B cell (primary cell): ENCODE results near the gene INPP5B. TPM values are rescaled to one million over a fixed set of nuclear protein-coding genes. Genes with fewer than 3 reads are reported as not detected.

Experiments used
- ATAC-seq: fragments of 200-7000 bp; cut with Tn5 transposase; one replicate; pipeline ENCODE4 v1.10.0; 2021; ENCODE audit warnings: low read depth, mild to moderate bottlenecking, moderate number of reproducible peaks, moderate library complexity
- CTCF ChIA-PET: fragments of 350-600 bp; sonication (Branson Sonifier 250); formaldehyde crosslinking; loops from one replicate; lab custom pipeline; 2021; ENCODE audit warnings: antibody characterized with exemption, inconsistent platforms; lab: Charles Lee
- POLR2A ChIA-PET: fragments of 350-600 bp; sonication (Branson Sonifier 250); formaldehyde crosslinking; loops from one replicate; lab custom pipeline; 2021; ENCODE audit warnings: antibody characterized with exemption; lab: Charles Lee
- DNase-seq: peaks from one replicate; pipeline ENCODE4 v3.0.0; 2013
- H2AFZ ChIP-seq: 2 replicates; pipeline ENCODE4 v1.6.1; 2012; ENCODE audit warnings: mild to moderate bottlenecking, low read depth, low read length; ENCODE audit not compliant: insufficient read depth, poor library complexity, severe bottlenecking
- H3K27ac ChIP-seq, 2 donors: 1 replicate in 1 of 2; 2 replicates in 1 of 2; pipeline ENCODE4 v1.5.1; 2012 to 2013; ENCODE audit warnings: low read length in 2 of 2, mild to moderate bottlenecking in 2 of 2, moderate library complexity in 1 of 2
- H3K27me3 ChIP-seq, 4 experiments: fragments of 200-600 bp in 1 of 4; sonication (generic) in 1 of 4; replicated peaks in 1 of 4; 1 replicate in 2 of 4; 2 replicates in 2 of 4; pipeline versions ENCODE4 v1.6.1 to v1.7.0; 2013 to 2016; ENCODE audit warnings: low read length in 3 of 4, mild to moderate bottlenecking in 2 of 4, mixed read lengths in 1 of 4, moderate library complexity in 1 of 4; ENCODE audit not compliant: insufficient read depth in 4 of 4, control insufficient read depth in 3 of 4; ENCODE audit errors: control extremely low read depth in 1 of 4
- H3K36me3 ChIP-seq, 2 experiments: replicated peaks in 1 of 2; 1 replicate in 1 of 2; 2 replicates in 1 of 2; pipeline versions ENCODE4 v1.6.1 to v1.7.1; 2013; ENCODE audit warnings: low read length in 1 of 2; ENCODE audit not compliant: insufficient read depth in 2 of 2, control insufficient read depth in 1 of 2; ENCODE audit errors: control extremely low read depth in 1 of 2, extremely low read depth in 1 of 2
- H3K4me1 ChIP-seq, 2 donors: fragments of 200-600 bp in 1 of 2; sonication (generic) in 1 of 2; 1 replicate in 1 of 2; 2 replicates in 1 of 2; pipeline versions ENCODE4 v1.5.1 to v1.6.1; 2013 to 2017; ENCODE audit warnings: low read length in 2 of 2; ENCODE audit not compliant: control insufficient read depth in 2 of 2, insufficient read depth in 2 of 2
- H3K4me2 ChIP-seq: replicated peaks from 2 replicates; pipeline ENCODE3; 2012; ENCODE audit warnings: mild to moderate bottlenecking, low read depth, low read length; ENCODE audit not compliant: poor library complexity, severe bottlenecking
- H3K4me3 ChIP-seq, 5 experiments: fragments of 200-600 bp in 1 of 5; sonication (generic) in 1 of 5; 1 replicate in 3 of 5; 2 replicates in 2 of 5; pipeline versions ENCODE4 v1.5.1 to v1.7.0; 2011 to 2016; ENCODE audit warnings: low read length in 4 of 5, mild to moderate bottlenecking in 4 of 5, low read depth in 2 of 5, control low read depth in 1 of 5, moderate library complexity in 1 of 5; ENCODE audit not compliant: insufficient read depth in 1 of 5; ENCODE audit errors: control extremely low read depth in 1 of 5, extremely low read depth in 1 of 5
- H3K79me2 ChIP-seq: fragments of 200-600 bp; sonication (generic); one replicate; pipeline ENCODE4 v1.6.0; 2016; ENCODE audit warnings: low read length; ENCODE audit not compliant: control insufficient read depth, insufficient read depth
- H3K9ac ChIP-seq: fragments of 200-600 bp; sonication (generic); 2 replicates; pipeline ENCODE4 v1.6.1; 2017; ENCODE audit warnings: mild to moderate bottlenecking, low read length, moderate library complexity
- H3K9me3 ChIP-seq, 3 donors: one replicate each; pipeline versions ENCODE4 v1.6.1 to v1.7.1; 2013; ENCODE audit warnings: low read length in 2 of 3; ENCODE audit not compliant: control insufficient read depth in 2 of 3, insufficient read depth in 1 of 3; ENCODE audit errors: control extremely low read depth in 1 of 3
- H4K20me1 ChIP-seq: 2 replicates; pipeline ENCODE4 v1.6.0; 2012; ENCODE audit warnings: mild to moderate bottlenecking, low read length; ENCODE audit not compliant: insufficient read depth, control insufficient read depth, poor library complexity, severe bottlenecking
- H3K27ac Mint-ChIP-seq: one replicate; pipeline ENCODE4 v1.8.0; 2021; ENCODE audit warnings: mixed read lengths
- H3K27me3 Mint-ChIP-seq: one replicate; pipeline ENCODE4 v1.8.0; 2021; ENCODE audit warnings: mixed read lengths
- H3K4me1 Mint-ChIP-seq: one replicate; pipeline ENCODE4 v1.8.0; 2021; ENCODE audit warnings: mixed read lengths
- H3K4me3 Mint-ChIP-seq: one replicate; pipeline ENCODE4 v1.8.0; 2021; ENCODE audit warnings: mixed read lengths
- H3K9me3 Mint-ChIP-seq: one replicate; pipeline ENCODE4 v1.8.0; 2022; ENCODE audit warnings: mixed read lengths; ENCODE audit not compliant: insufficient read depth
- EZH2 ChIP-seq: IDR thresholded peaks from 2 replicates; pipeline ENCODE4 v1.6.1; 2012; ENCODE audit warnings: borderline replicate concordance, low read depth, mild to moderate bottlenecking, moderate library complexity, low read length; ENCODE audit not compliant: insufficient read depth, poor library complexity, severe bottlenecking
- WGBS: methylation state at CpG from one replicate; pipeline ENCODE4 v1.1.5; 2013; ENCODE audit warnings: missing lambda C conversion rate; ENCODE audit not compliant: insufficient coverage; 5-methylcytosine and 5-hydroxymethylcytosine counted together
- intact Hi-C: fragments of 100-400 bp; cut with micrococcal nuclease; formaldehyde crosslinking; loops from one replicate; pipeline ENCODE4 v1.10.0; 2022
- polyA plus RNA-seq: library from polyadenylated mRNA; depleted of rRNA; stranded (reverse); fragments of >200 nt; gene quantifications from 2 replicates; pipeline ENCODE4 v1.2.3, GENCODE V29; 2012
- total RNA-seq, 2 donors: library from RNA; stranded (reverse); fragments of 120-200 nt in 1 of 2; gene quantifications; 1 replicate in 1 of 2; 2 replicates in 1 of 2; pipeline versions ENCODE4 v1.2.3 to v1.2.4, GENCODE V29; 2013 to 2022
- TF ChIP-seq, protein P1 (sequence below): fragments of 200-600 bp; IDR thresholded peaks from one replicate; pipeline ENCODE4 v1.8.0; 2022; ENCODE audit warnings: antibody characterized with exemption, mild to moderate bottlenecking

Gene INPP5B
- total and polyA plus RNA-seq, 2 donors (not counting 1 experiment from before 2014, with no cell fraction given): 45.4 to 63.3 TPM

GRCh38 chr1:37866491-37866890 is 80.4 kb downstream of the INPP5B start:
- Histone ChIP-seq H3K27me3 (no peaks in the 10 kb centered on the region), H2AFZ (no peak overlapping the region), H3K4me2 (no peak overlapping the region), H3K4me1 (no peaks in the 10 kb centered on the region), H3K79me2 (no peaks in the 10 kb centered on the region), H3K27ac (no peak overlapping the region), H3K9ac (no peak overlapping the region), H3K36me3 (peaks cover 18 to 32% of the 10 kb centered on the region in 2 experiments), H3K9me3 (no peaks in the 10 kb centered on the region), H4K20me1 (no peaks in the 10 kb centered on the region), H3K4me3 (no peak overlapping the region)
- no peaks in the 10 kb centered on the region for H3K27me3 Mint-ChIP-seq
- CTCF ChIA-PET: no interaction called here
- H3K9me3 Mint-ChIP-seq: no peaks in the 10 kb centered on the region
- intact Hi-C loops: no loop called here
- DNase-seq (no peak), ATAC-seq (no peak)
- no peaks in the 10 kb centered on the region for H3K4me1 Mint-ChIP-seq
- no peak overlapping the region for H3K27ac Mint-ChIP-seq
- H3K4me3 Mint-ChIP-seq: no peak overlapping the region
- WGBS: no CpG with 5 or more reads among the region's 1 CpG
- POLR2A ChIA-PET: no interaction called here
- TF ChIP-seq, protein P1, sequence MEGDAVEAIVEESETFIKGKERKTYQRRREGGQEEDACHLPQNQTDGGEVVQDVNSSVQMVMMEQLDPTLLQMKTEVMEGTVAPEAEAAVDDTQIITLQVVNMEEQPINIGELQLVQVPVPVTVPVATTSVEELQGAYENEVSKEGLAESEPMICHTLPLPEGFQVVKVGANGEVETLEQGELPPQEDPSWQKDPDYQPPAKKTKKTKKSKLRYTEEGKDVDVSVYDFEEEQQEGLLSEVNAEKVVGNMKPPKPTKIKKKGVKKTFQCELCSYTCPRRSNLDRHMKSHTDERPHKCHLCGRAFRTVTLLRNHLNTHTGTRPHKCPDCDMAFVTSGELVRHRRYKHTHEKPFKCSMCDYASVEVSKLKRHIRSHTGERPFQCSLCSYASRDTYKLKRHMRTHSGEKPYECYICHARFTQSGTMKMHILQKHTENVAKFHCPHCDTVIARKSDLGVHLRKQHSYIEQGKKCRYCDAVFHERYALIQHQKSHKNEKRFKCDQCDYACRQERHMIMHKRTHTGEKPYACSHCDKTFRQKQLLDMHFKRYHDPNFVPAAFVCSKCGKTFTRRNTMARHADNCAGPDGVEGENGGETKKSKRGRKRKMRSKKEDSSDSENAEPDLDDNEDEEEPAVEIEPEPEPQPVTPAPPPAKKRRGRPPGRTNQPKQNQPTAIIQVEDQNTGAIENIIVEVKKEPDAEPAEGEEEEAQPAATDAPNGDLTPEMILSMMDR: no peak
- TF ChIP-seq EZH2: no peak

GRCh38 chr1:37865348-37866120 is 81.3 kb downstream of the INPP5B start:
- H3K36me3 ChIP-seq: peaks cover 18 to 35% of the 10 kb centered on the region in 2 experiments
- no peaks in the 10 kb centered on the region for H3K4me1 Mint-ChIP-seq
- CTCF ChIA-PET: no interaction called here
- POLR2A ChIA-PET: no interaction called here
- H3K4me2 ChIP-seq: no peak overlapping the region
- H3K9me3 ChIP-seq: no peaks in the 10 kb centered on the region
- no peak overlapping the region for H3K27ac Mint-ChIP-seq
- H2AFZ ChIP-seq: no peak overlapping the region
- H3K4me3 Mint-ChIP-seq: no peak overlapping the region
- H3K27me3 ChIP-seq: no peaks in the 10 kb centered on the region
- intact Hi-C loops: no loop called here
- H3K79me2 ChIP-seq: no peaks in the 10 kb centered on the region
- H3K9ac ChIP-seq: no peak overlapping the region
- H3K27ac ChIP-seq: no peak overlapping the region
- no peak overlapping the region for H3K4me3 ChIP-seq
- DNase-seq (no peak), ATAC-seq (no peak)
- WGBS: 97% methylated on average over 6 of the region's 6 CpGs
- no peaks in the 10 kb centered on the region for H3K27me3 Mint-ChIP-seq
- TF ChIP-seq, protein P1: no peak
- no peak for TF ChIP-seq EZH2
- H3K4me1 ChIP-seq: no peaks in the 10 kb centered on the region
- no peaks in the 10 kb centered on the region for H4K20me1 ChIP-seq
- no peaks in the 10 kb centered on the region for H3K9me3 Mint-ChIP-seq
